Measurements from ENCODE around the gene COX6A2. TPM values are rescaled to one million over a fixed set of nuclear protein-coding genes. Genes with fewer than 3 reads are reported as not detected.

The COX6A2 gene
- total RNA-seq, 2 experiments from 2014 or later: not detected

DNA sequence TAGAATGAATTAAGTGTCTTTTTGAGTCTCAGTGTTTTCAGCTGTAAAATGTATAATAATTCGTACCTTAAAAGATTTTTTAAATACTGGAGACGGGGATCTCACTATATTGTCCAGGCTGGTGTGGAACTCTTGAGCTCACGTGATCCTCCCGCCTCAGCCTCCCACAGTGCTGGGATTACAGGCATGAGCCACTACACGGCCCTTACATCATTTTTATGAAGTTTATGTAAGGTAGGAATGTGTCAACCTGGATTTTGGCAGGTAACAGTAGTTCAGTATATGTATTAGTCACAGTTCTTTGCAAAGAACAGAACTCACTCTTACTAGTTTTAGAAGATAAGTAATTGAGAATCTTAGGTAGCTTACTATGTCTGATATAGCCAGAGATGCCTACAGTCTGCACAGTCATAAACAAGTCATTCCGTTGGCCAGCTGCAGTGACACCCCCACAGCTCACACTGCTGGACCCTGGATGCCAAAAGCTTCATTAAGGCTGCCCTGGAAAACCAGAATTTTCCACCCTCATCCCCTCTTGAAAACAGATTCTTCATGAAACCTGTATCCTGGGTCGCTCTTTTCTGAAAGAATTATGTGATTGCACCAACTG, 583 bp upstream of the COX6A2 start:
- DNase-seq: no peak
- ChIA-PET POLR2A (interaction anchor here (0.8 kb wide), 1 partner anchor 101 kb away, joined by 3 read pairs; no protein-coding TSS in a partner anchor), CTCF (no interaction called here)
- H3K36me3 Mint-ChIP-seq (ENCODE audit: low read depth): no peaks in the 10 kb centered on the region
- no peak for ATAC-seq (ENCODE audit: poor library complexity)
- peaks cover 0 to 8% of the 10 kb centered on the region in 2 experiments for H3K9me3 ChIP-seq (ENCODE audit: control insufficient read depth in 1 of 2, insufficient read depth in 1 of 2, low read length in 2 of 2)
- H3K4me3 ChIP-seq (ENCODE audit: low read length): no peak overlapping the region
- no peaks in the 10 kb centered on the region for H3K27me3 ChIP-seq (ENCODE audit: control insufficient read depth in 1 of 2, insufficient read depth in 2 of 2, low read length in 2 of 2)
- intact Hi-C loops (cut with DNase I, micrococcal nuclease): no loop called here
- no peak overlapping the region for H3K27ac Mint-ChIP-seq
- peaks cover 12% of the 10 kb centered on the region for H3K4me1 ChIP-seq (ENCODE audit: insufficient read depth, low read length)
- no peaks in the 10 kb centered on the region for H3K27me3 Mint-ChIP-seq
- H3K4me1 Mint-ChIP-seq (ENCODE audit: low read depth): no peaks in the 10 kb centered on the region
- H3K4me3 Mint-ChIP-seq: no peak overlapping the region
- no peak overlapping the region for H3K27ac ChIP-seq (ENCODE audit: low read depth in 1 of 2, low read length in 2 of 2)
- H3K36me3 ChIP-seq (ENCODE audit: insufficient read depth, low read length): no peaks in the 10 kb centered on the region
- H3K9me3 Mint-ChIP-seq: no peaks in the 10 kb centered on the region
- no peak for TF ChIP-seq CTCF (IDR thresholded peaks at IDR 0.05)

- Mint-ChIP-seq H3K27ac (no peak overlapping the region), H3K9me3 (no peaks in the 10 kb centered on the region), H3K27me3 (peaks cover 4% of the 10 kb centered on the region), H3K36me3 (ENCODE audit: low read depth) (no peaks in the 10 kb centered on the region), H3K4me3 (no peak overlapping the region), H3K4me1 (ENCODE audit: low read depth) (no peaks in the 10 kb centered on the region)
- no peak for TF ChIP-seq CTCF (IDR thresholded peaks at IDR 0.05)
- Histone ChIP-seq H3K36me3 (ENCODE audit: insufficient read depth, low read length) (no peaks in the 10 kb centered on the region), H3K27me3 (ENCODE audit: control insufficient read depth in 1 of 2, insufficient read depth in 2 of 2, low read length in 2 of 2) (no peaks in the 10 kb centered on the region), H3K4me3 (ENCODE audit: low read length) (peak overlapping the region; percentile 20), H3K9me3 (ENCODE audit: control insufficient read depth in 1 of 2, insufficient read depth in 1 of 2, low read length in 2 of 2) (peaks cover 0 to 8% of the 10 kb centered on the region in 2 experiments), H3K27ac (ENCODE audit: low read depth in 1 of 2, low read length in 2 of 2) (no peak overlapping the region), H3K4me1 (ENCODE audit: insufficient read depth, low read length) (peaks cover 12% of the 10 kb centered on the region)
- DNase-seq (peak; percentile 26 to 91 (median 60)), ATAC-seq (ENCODE audit: poor library complexity) (peak; percentile 75)
- ChIA-PET CTCF (no interaction called here), POLR2A (no interaction called here)
- intact Hi-C loops (cut with DNase I, micrococcal nuclease): no loop called here
Observed at GRCh38 chr16:31427441-31428278, 500 bp downstream of the COX6A2 start.

GRCh38 chr16:31423801-31424200, 4.4 kb downstream of the COX6A2 start:
- H3K27ac Mint-ChIP-seq: no peak overlapping the region
- CTCF ChIA-PET: no interaction called here

More at GRCh38 chr16:31423801-31424200, 4.4 kb downstream of the COX6A2 start:
- peaks cover 14% of the 10 kb centered on the region for H3K27me3 Mint-ChIP-seq
- no peaks in the 10 kb centered on the region for H3K4me1 Mint-ChIP-seq (ENCODE audit: low read depth)
- POLR2A ChIA-PET: no interaction called here
- ATAC-seq (ENCODE audit: poor library complexity): no peak
- Histone ChIP-seq H3K27ac (ENCODE audit: low read depth in 1 of 2, low read length in 2 of 2) (no peak overlapping the region), H3K27me3 (ENCODE audit: control insufficient read depth in 1 of 2, insufficient read depth in 2 of 2, low read length in 2 of 2) (no peaks in the 10 kb centered on the region), H3K4me3 (ENCODE audit: low read length) (no peak overlapping the region), H3K9me3 (ENCODE audit: control insufficient read depth in 1 of 2, insufficient read depth in 1 of 2, low read length in 2 of 2) (peaks cover 0 to 8% of the 10 kb centered on the region in 2 experiments), H3K36me3 (ENCODE audit: insufficient read depth, low read length) (no peaks in the 10 kb centered on the region), H3K4me1 (ENCODE audit: insufficient read depth, low read length) (peaks cover 19% of the 10 kb centered on the region)
- H3K36me3 Mint-ChIP-seq (ENCODE audit: low read depth): no peaks in the 10 kb centered on the region
- DNase-seq: no peak
- H3K9me3 Mint-ChIP-seq: no peaks in the 10 kb centered on the region
- H3K4me3 Mint-ChIP-seq: no peak overlapping the region
- intact Hi-C loops (cut with DNase I, micrococcal nuclease): no loop called here
- no peak for TF ChIP-seq CTCF (IDR thresholded peaks at IDR 0.05)
